HepG2 (cell line): ENCODE results near the gene DCLK1.

ENCODE experiments used
- BRCA1 ChIP-seq: sonication (generic); formaldehyde crosslinking; IDR thresholded peaks from 2 replicates; pipeline ENCODE4 v1.4.0; 2020; ENCODE audit warnings: missing genetic modification reagents
- E2F5 ChIP-seq: sonication (generic); formaldehyde crosslinking; conservative IDR thresholded peaks from 2 replicates; pipeline ENCODE4 v1.4.0; 2020; ENCODE audit warnings: missing genetic modification reagents
- GABPB1 ChIP-seq: IDR thresholded peaks from 2 replicates; pipeline ENCODE4 v1.6.1; 2016; ENCODE audit warnings: mild to moderate bottlenecking, missing genetic modification reagents, moderate library complexity, missing compliant biosample characterization
- JDP2 ChIP-seq: sonication (generic); formaldehyde crosslinking; IDR thresholded peaks from 2 replicates; pipeline ENCODE4 v1.8.1; 2022; ENCODE audit warnings: missing genetic modification reagents, borderline replicate concordance
- PRPF4 ChIP-seq: fragments of 200-400 bp; formaldehyde crosslinking; IDR thresholded peaks from 2 replicates; pipeline ENCODE4 v1.6.1; 2016; ENCODE audit warnings: low read length, low read depth; ENCODE audit not compliant: poor library complexity, severe bottlenecking
- RAD51 ChIP-seq: fragments of 450-650 bp; IDR thresholded peaks from 2 replicates; pipeline ENCODE4 v1.6.1; 2016; ENCODE audit warnings: borderline replicate concordance
- RXRA ChIP-seq: sonication (generic); formaldehyde crosslinking; IDR thresholded peaks from 2 replicates; pipeline ENCODE4 v1.5.1; 2020; ENCODE audit warnings: missing genetic modification reagents
- TP53 ChIP-seq: sonication (generic); formaldehyde crosslinking; conservative IDR thresholded peaks from 2 replicates; pipeline ENCODE4 v1.4.0; 2020; ENCODE audit warnings: missing genetic modification reagents
- ZNF263 ChIP-seq: sonication (generic); formaldehyde crosslinking; IDR thresholded peaks from 2 replicates; pipeline ENCODE4 v1.4.0; 2020; ENCODE audit warnings: missing genetic modification reagents
- ZNF33A ChIP-seq: sonication (generic); formaldehyde crosslinking; IDR thresholded peaks from 2 replicates; pipeline ENCODE4 v1.5.1; 2020; ENCODE audit warnings: missing genetic modification reagents, mild to moderate bottlenecking, moderate library complexity, borderline replicate concordance

GRCh38 chr13:36173571-36174322 is 42.6 kb upstream of the DCLK1 start:
- no peak for TF ChIP-seq JDP2 (CRISPR knock-in tag)
- TF ChIP-seq ZNF33A (CRISPR knock-in tag): no peak
- TF ChIP-seq BRCA1 (CRISPR knock-in tag): no peak
- TF ChIP-seq RXRA (CRISPR knock-in tag): no peak
- no peak for TF ChIP-seq RAD51
- no peak for TF ChIP-seq ZNF263 (CRISPR knock-in tag)
- no peak for TF ChIP-seq E2F5
- no peak for TF ChIP-seq TP53 (CRISPR knock-in tag)
- TF ChIP-seq PRPF4: no peak
- no peak for TF ChIP-seq GABPB1 (CRISPR knock-in tag)
